ENCODE measurements around the gene TBCE. TPM values are rescaled to one million over a fixed set of nuclear protein-coding genes. Genes with fewer than 3 reads are reported as not detected.
"Not testable (repeated sequence)": the region's sequence is repeated elsewhere in the genome, so short reads cannot be mapped to it uniquely, and the experiment has no call there.

TBCE gene
- total RNA-seq, 2 donors from 2014 or later = 34.0 to 40.9 TPM

DNA sequence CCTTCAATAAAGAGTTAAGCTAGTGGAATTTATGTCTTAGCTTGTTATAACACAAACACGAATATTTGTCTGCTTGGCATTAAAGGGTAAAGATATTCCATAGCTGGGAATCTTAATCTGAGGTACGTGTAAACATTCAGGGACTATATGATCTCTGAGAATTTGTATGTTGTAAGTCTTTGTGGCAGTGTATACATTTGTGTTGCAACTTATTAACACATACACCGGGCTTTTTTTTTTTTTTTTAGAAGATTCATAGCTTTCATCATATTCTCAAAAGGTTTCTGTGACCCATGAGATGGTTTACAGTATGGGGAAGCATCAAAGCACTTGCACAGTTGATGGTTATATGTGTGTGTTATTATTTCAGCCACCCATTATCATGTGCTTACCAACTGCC, 35.8 kb upstream of the TBCE start:
- DNase-seq (ENCODE audit: low spot score) (no peak), ATAC-seq (no peak)
- H3K4me1 Mint-ChIP-seq (ENCODE audit: low read depth in 2 of 2) = peaks cover 10 to 23% of the 10 kb centered on the region in 2 donors
- no peaks in the 10 kb centered on the region for H3K27me3 Mint-ChIP-seq
- H3K4me3 Mint-ChIP-seq = no peak overlapping the region
- H3K36me3 Mint-ChIP-seq = peaks cover 5% of the 10 kb centered on the region
- H3K9me3 Mint-ChIP-seq = no peaks in the 10 kb centered on the region
- H3K27ac Mint-ChIP-seq = no peak overlapping the region

DNA sequence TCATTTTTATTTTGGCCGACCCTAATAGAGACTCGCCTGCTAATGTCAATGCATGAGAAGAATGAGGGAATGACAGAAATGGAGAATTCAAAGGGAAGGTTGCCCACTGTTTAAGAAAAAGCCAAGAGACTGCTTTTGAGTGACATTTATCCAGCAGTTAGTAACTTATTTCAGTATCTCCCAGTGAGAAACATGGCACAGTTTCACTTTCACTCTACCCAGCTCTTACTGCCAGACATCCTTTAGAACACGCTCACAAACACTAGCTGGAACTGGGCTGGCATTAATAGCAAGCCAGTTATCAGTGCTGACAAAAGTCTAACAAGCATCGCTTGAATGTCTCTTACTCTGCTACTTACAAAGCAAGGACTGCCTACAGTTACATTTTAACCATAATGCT, 30.3 kb upstream of the TBCE start:
- no peak for DNase-seq (ENCODE audit: low spot score)

GRCh38 chr1:235339746-235340145, 27.5 kb upstream of the TBCE start:
- peaks cover 5% of the 10 kb centered on the region for H3K36me3 Mint-ChIP-seq

More for the DNA sequence above, 30.3 kb upstream of the TBCE start:
- H3K36me3 Mint-ChIP-seq = no peaks in the 10 kb centered on the region
- peak overlapping the region; percentile 85 for H3K4me3 Mint-ChIP-seq
- peaks cover 12 to 15% of the 10 kb centered on the region in 2 donors for H3K4me1 Mint-ChIP-seq (ENCODE audit: low read depth in 2 of 2)
- peak; percentile 79 to 80 for ATAC-seq
- H3K27ac Mint-ChIP-seq = peak overlapping the region; percentile 77 to 89
- H3K27me3 Mint-ChIP-seq = no peaks in the 10 kb centered on the region
- no peaks in the 10 kb centered on the region for H3K9me3 Mint-ChIP-seq

DNA sequence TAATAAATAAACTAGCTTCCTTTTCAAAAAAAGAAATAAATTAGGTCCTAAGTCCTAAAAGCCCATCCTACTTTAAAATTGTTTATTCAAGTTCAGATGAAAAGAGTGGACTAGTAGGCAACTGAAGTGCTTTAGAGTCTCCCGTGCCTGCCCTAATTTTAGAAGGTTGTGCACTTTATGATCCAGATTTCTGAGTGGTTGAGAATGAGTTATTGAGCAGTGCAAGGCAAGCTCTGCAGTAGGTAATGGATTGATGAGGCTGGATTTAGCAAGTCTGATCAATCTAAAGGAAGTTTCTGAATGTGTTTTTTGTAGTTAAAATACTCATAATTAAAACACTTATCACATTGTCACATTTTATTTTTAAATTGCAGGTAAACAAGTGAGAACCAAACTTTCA, 25.9 kb upstream of the TBCE start:
- Mint-ChIP-seq H3K4me1 (ENCODE audit: low read depth in 2 of 2) (peaks cover 6 to 10% of the 10 kb centered on the region in 2 donors), H3K9me3 (no peaks in the 10 kb centered on the region), H3K27me3 (no peaks in the 10 kb centered on the region), H3K36me3 (peaks cover 15% of the 10 kb centered on the region), H3K4me3 (no peak overlapping the region), H3K27ac (no peak overlapping the region)
- no peak for DNase-seq (ENCODE audit: low spot score)
- ATAC-seq = no peak

More at GRCh38 chr1:235339746-235340145, 27.5 kb upstream of the TBCE start:
- peaks cover 8 to 10% of the 10 kb centered on the region in 2 donors for H3K4me1 Mint-ChIP-seq (ENCODE audit: low read depth in 2 of 2)
- H3K27ac Mint-ChIP-seq = no peak overlapping the region
- no peak overlapping the region for H3K4me3 Mint-ChIP-seq
- ATAC-seq (no peak), DNase-seq (ENCODE audit: low spot score) (no peak)
- H3K27me3 Mint-ChIP-seq = no peaks in the 10 kb centered on the region
- no peaks in the 10 kb centered on the region for H3K9me3 Mint-ChIP-seq

GRCh38 chr1:235342039-235342438, 25.2 kb upstream of the TBCE start:
- DNase-seq (ENCODE audit: low spot score) = no peak
- Mint-ChIP-seq H3K4me3 (no peak overlapping the region), H3K9me3 (no peaks in the 10 kb centered on the region), H3K4me1 (ENCODE audit: low read depth in 2 of 2) (peaks cover under 1 to 4% of the 10 kb centered on the region in 2 donors), H3K36me3 (peaks cover 15% of the 10 kb centered on the region), H3K27me3 (no peaks in the 10 kb centered on the region), H3K27ac (no peak overlapping the region)
- no peak for ATAC-seq

DNA sequence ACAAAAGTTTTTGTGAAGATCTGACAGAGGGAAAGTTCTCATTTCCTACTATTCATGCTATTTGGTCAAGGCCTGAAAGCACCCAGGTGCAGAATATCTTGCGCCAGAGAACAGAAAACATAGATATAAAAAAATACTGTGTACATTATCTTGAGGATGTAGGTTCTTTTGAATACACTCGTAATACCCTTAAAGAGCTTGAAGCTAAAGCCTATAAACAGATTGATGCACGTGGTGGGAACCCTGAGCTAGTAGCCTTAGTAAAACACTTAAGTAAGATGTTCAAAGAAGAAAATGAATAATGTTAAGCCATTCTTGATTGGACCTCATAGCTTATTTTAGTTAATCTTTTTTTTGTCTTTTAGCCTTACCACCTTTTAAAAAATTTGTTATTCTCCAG, 24.8 kb upstream of the TBCE start:
- Mint-ChIP-seq H3K36me3 (peaks cover 15% of the 10 kb centered on the region), H3K4me3 (no peak overlapping the region), H3K4me1 (ENCODE audit: low read depth in 2 of 2) (no peaks in the 10 kb centered on the region), H3K27ac (no peak overlapping the region), H3K9me3 (no peaks in the 10 kb centered on the region), H3K27me3 (no peaks in the 10 kb centered on the region)
- DNase-seq (ENCODE audit: low spot score) (no peak), ATAC-seq (no peak)

GRCh38 chr1:235343726-235344125, 23.5 kb upstream of the TBCE start:
- H3K36me3 Mint-ChIP-seq = peaks cover 15% of the 10 kb centered on the region
- no peak overlapping the region for H3K27ac Mint-ChIP-seq
- no peak for DNase-seq (ENCODE audit: low spot score)
- H3K27me3 Mint-ChIP-seq = no peaks in the 10 kb centered on the region
- no peaks in the 10 kb centered on the region for H3K4me1 Mint-ChIP-seq (ENCODE audit: low read depth in 2 of 2)
- no peak overlapping the region for H3K4me3 Mint-ChIP-seq
- ATAC-seq = no peak
- H3K9me3 Mint-ChIP-seq = no peaks in the 10 kb centered on the region

- H3K4me3 Mint-ChIP-seq = no peak overlapping the region
- ATAC-seq = no peak
- H3K36me3 Mint-ChIP-seq = no peaks in the 10 kb centered on the region
- H3K4me1 Mint-ChIP-seq (ENCODE audit: low read depth in 2 of 2) = no peaks in the 10 kb centered on the region
- DNase-seq (ENCODE audit: low spot score) = no peak
- H3K27ac Mint-ChIP-seq = no peak overlapping the region
- H3K9me3 Mint-ChIP-seq = no peaks in the 10 kb centered on the region
- H3K27me3 Mint-ChIP-seq = no peaks in the 10 kb centered on the region
Observed at GRCh38 chr1:235351441-235351840, 15.8 kb upstream of the TBCE start.

DNA sequence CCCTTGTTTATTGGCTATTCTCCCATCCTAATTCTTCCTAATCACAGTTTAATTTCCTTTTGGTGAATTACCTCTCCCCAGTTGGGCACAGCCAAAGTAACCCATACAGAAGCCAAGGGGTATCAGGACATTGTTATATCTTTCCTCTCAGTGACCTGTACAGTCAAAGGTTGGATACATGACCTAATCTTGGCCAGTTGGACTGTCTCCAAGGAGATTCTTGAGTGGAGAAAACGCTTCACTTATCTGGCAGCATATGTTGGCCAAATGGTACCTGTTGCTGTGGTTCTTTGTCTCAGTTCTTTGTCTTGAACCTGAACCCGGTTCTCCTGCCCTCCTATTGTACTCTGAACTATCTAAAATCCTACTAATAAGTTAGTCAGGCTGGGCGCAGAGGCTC, 15.3 kb upstream of the TBCE start:
- DNase-seq (ENCODE audit: low spot score) = no peak
- no peaks in the 10 kb centered on the region for H3K36me3 Mint-ChIP-seq
- no peak overlapping the region for H3K27ac Mint-ChIP-seq

GRCh38 chr1:235357485-235358373, 9.5 kb upstream of the TBCE start:
- no peaks in the 10 kb centered on the region for H3K27me3 Mint-ChIP-seq
- DNase-seq (ENCODE audit: low spot score) = no peak

More for the DNA sequence above, 15.3 kb upstream of the TBCE start:
- Mint-ChIP-seq H3K4me1 (ENCODE audit: low read depth in 2 of 2) (no peaks in the 10 kb centered on the region), H3K27me3 (no peaks in the 10 kb centered on the region), H3K4me3 (no peak overlapping the region), H3K9me3 (no peaks in the 10 kb centered on the region)
- ATAC-seq = no peak

GRCh38 chr1:235358899-235359298, 8.3 kb upstream of the TBCE start:
- H3K36me3 Mint-ChIP-seq = no peaks in the 10 kb centered on the region
- no peaks in the 10 kb centered on the region for H3K9me3 Mint-ChIP-seq
- DNase-seq (ENCODE audit: low spot score) (no peak), ATAC-seq (no peak)
- H3K27me3 Mint-ChIP-seq = no peaks in the 10 kb centered on the region
- H3K27ac Mint-ChIP-seq = no peak overlapping the region
- no peak overlapping the region for H3K4me3 Mint-ChIP-seq
- peaks cover 0 to 2% of the 10 kb centered on the region in 2 donors for H3K4me1 Mint-ChIP-seq (ENCODE audit: low read depth in 2 of 2)

More at GRCh38 chr1:235357485-235358373, 9.5 kb upstream of the TBCE start:
- Mint-ChIP-seq H3K36me3 (no peaks in the 10 kb centered on the region), H3K9me3 (no peaks in the 10 kb centered on the region), H3K4me1 (ENCODE audit: low read depth in 2 of 2) (peaks cover 0 to 2% of the 10 kb centered on the region in 2 donors), H3K4me3 (no peak overlapping the region), H3K27ac (no peak overlapping the region)
- ATAC-seq = no peak

- not testable (repeated sequence) for H3K27ac Mint-ChIP-seq; H3K9me3 Mint-ChIP-seq; H3K36me3 Mint-ChIP-seq; H3K4me3 Mint-ChIP-seq; DNase-seq (ENCODE audit: low spot score); H3K27me3 Mint-ChIP-seq; ATAC-seq
- H3K4me1 Mint-ChIP-seq (ENCODE audit: low read depth in 2 of 2) = peaks cover 10 to 27% of the 10 kb centered on the region in 2 donors
Observed at GRCh38 chr1:235364189-235364588, 3.0 kb upstream of the TBCE start.

DNA sequence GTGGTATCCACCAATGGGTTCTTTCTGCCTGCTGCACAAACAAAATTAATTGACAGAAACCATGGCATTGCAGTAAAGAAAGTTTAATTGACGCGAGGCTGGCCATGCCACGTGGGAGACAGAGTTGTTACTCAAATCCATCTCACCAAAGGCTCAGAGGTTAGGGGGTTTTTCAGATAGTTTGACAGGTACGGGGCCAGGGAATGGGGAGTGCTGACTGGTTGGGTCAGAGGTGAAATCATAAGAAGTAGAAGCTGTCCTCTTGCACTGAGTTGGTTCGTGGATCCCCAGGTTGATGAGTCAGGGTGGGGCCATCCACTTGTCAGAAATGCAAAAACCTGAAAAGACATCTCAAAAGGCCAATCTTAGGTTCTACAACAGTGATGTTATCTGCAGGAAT, 941 bp upstream of the TBCE start:
- no peaks in the 10 kb centered on the region for H3K27me3 Mint-ChIP-seq
- H3K4me1 Mint-ChIP-seq (ENCODE audit: low read depth in 2 of 2) = peaks cover 14 to 33% of the 10 kb centered on the region in 2 donors
- peak overlapping the region; percentile 77 to 91 for H3K27ac Mint-ChIP-seq
- ATAC-seq (no peak), DNase-seq (ENCODE audit: low spot score) (no peak)
- H3K4me3 Mint-ChIP-seq = peak overlapping the region; percentile 97
- H3K36me3 Mint-ChIP-seq = no peaks in the 10 kb centered on the region
- no peaks in the 10 kb centered on the region for H3K9me3 Mint-ChIP-seq

- H3K27ac Mint-ChIP-seq = peak overlapping the region in 1 of 2 donors; percentile 91
- ATAC-seq (no peak), DNase-seq (ENCODE audit: low spot score) (no peak)
- no peaks in the 10 kb centered on the region for H3K36me3 Mint-ChIP-seq
- peak overlapping the region; percentile 97 for H3K4me3 Mint-ChIP-seq
- no peaks in the 10 kb centered on the region for H3K27me3 Mint-ChIP-seq
- peaks cover 12 to 33% of the 10 kb centered on the region in 2 donors for H3K4me1 Mint-ChIP-seq (ENCODE audit: low read depth in 2 of 2)
- no peaks in the 10 kb centered on the region for H3K9me3 Mint-ChIP-seq
Observed at GRCh38 chr1:235368428-235368827, 1.2 kb downstream of the TBCE start.

All from natural killer cell treated with Interleukin-12 subunit alpha and Interleukin-12 subunit beta and Interleukin-15 and Interleukin-18, amount 100 ng/mL, for 72 hours (primary cell).